22Rv1 (cell line): ENCODE results near the gene SIGLEC9.
A peak's percentile ranks its signal among the peaks of the same experiment; 100 is the strongest.

Source experiments
- H3K27ac ChIP-seq: fragments of 450-650 bp; 2 replicates; pipeline ENCODE4 v1.5.1; 2017
- CTCF ChIP-seq: fragments of 450-650 bp; IDR thresholded peaks from 2 replicates; pipeline ENCODE4 v1.5.1; 2017; ENCODE audit warnings: mild to moderate bottlenecking
- ZFX ChIP-seq: fragments of 450-650 bp; IDR thresholded peaks from 2 replicates; pipeline ENCODE4 v1.6.1; 2017; ENCODE audit warnings: antibody characterized with exemption, borderline replicate concordance

SIGLEC9 gene

GRCh38 chr19:51091126-51091525, 33.6 kb upstream of the SIGLEC9 start:
- TF ChIP-seq ZFX (no peak), CTCF (no peak)
- peak overlapping the region; percentile 67; the same call in 1 of the 2 replicates for H3K27ac ChIP-seq

GRCh38 chr19:51091895-51092873, 32.5 kb upstream of the SIGLEC9 start:
- TF ChIP-seq CTCF (no peak), ZFX (no peak)

GRCh38 chr19:51093101-51093500, 31.6 kb upstream of the SIGLEC9 start:
- H3K27ac ChIP-seq = peak overlapping the region; percentile 67
- TF ChIP-seq ZFX = no peak
- TF ChIP-seq CTCF = no peak

More at GRCh38 chr19:51091895-51092873, 32.5 kb upstream of the SIGLEC9 start:
- H3K27ac ChIP-seq = peak overlapping the region; percentile 67

GRCh38 chr19:51093510-51094345, 31.0 kb upstream of the SIGLEC9 start:
- TF ChIP-seq CTCF (no peak), ZFX (no peak)

GRCh38 chr19:51094696-51095279, 29.9 kb upstream of the SIGLEC9 start:
- no peak for TF ChIP-seq ZFX
- TF ChIP-seq CTCF = peak; percentile 90
- no peak overlapping the region for H3K27ac ChIP-seq

More at GRCh38 chr19:51093510-51094345, 31.0 kb upstream of the SIGLEC9 start:
- peak overlapping the region; percentile 67 for H3K27ac ChIP-seq

- H3K27ac ChIP-seq = no peak overlapping the region
- TF ChIP-seq CTCF (peak; percentile 21; the same call in 1 of the 2 replicates), ZFX (no peak)
Observed at GRCh38 chr19:51096473-51097165, 28.1 kb upstream of the SIGLEC9 start.
